NT2/D1 (cell line): ENCODE measurements around the gene FRMD3.

Experiments
- DNase-seq: peaks from one replicate; pipeline ENCODE4 v3.0.0-alpha.2; 2011; ENCODE audit warnings: low read depth, low spot score
- H3K27me3 ChIP-seq: 2 replicates; pipeline ENCODE4 v1.6.0; 2011; ENCODE audit warnings: mild to moderate bottlenecking; ENCODE audit not compliant: insufficient read length, insufficient read depth
- H3K36me3 ChIP-seq: 2 replicates; pipeline ENCODE4 v1.6.1; 2011; ENCODE audit warnings: mild to moderate bottlenecking, low read length, mixed read lengths; ENCODE audit not compliant: insufficient read depth, insufficient read length
- H3K4me1 ChIP-seq: 2 replicates; pipeline ENCODE4 v1.5.1; 2011; ENCODE audit not compliant: insufficient read depth, insufficient read length
- H3K4me3 ChIP-seq: 2 replicates; pipeline ENCODE4 v1.5.1; 2011; ENCODE audit warnings: low read depth; ENCODE audit not compliant: insufficient read length
- H3K9ac ChIP-seq: 2 replicates; pipeline ENCODE4 v1.6.0; 2011; ENCODE audit warnings: low read depth; ENCODE audit not compliant: insufficient read length
- H3K9me3 ChIP-seq: 2 replicates; pipeline ENCODE4 v1.5.1; 2011; ENCODE audit warnings: mild to moderate bottlenecking, low read length; ENCODE audit not compliant: insufficient read depth
- SUZ12 ChIP-seq: IDR thresholded peaks from 2 replicates; pipeline ENCODE4 v1.6.1; 2011; ENCODE audit not compliant: insufficient read length, insufficient read depth; ENCODE audit errors: extremely low read depth
- YY1 ChIP-seq: IDR thresholded peaks from 2 replicates; pipeline ENCODE4 v1.6.1; 2011; ENCODE audit not compliant: insufficient read length, insufficient read depth
- ZNF274 ChIP-seq: IDR thresholded peaks from 2 replicates; pipeline ENCODE4 v1.6.1; 2011; ENCODE audit warnings: mild to moderate bottlenecking, low read depth, low read length

FRMD3 gene

DNA sequence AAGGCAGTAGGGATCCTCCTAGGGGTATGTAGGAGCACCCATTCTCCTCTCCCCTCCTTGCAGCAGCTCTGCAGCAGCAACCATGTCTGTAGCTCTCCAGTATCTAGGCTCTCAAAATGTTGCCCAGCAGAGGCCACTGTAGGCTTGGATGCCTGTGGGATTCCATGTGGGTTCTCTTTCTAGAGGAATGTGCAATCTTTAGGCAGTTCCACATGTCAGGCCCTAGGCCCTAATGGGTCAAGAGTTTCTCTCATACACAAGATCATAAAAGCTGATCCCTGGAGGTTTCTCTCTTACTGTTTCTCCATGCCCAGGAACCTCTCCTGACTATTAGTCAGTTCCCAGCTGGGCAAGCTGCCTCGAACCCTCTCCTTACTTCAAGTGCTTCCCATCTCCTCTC is 215.8 kb downstream of the FRMD3 start:
- Histone ChIP-seq H3K27me3 (no peaks in the 10 kb centered on the region), H3K4me1 (no peaks in the 10 kb centered on the region), H3K36me3 (no peaks in the 10 kb centered on the region), H3K9ac (no peak overlapping the region), H3K9me3 (peaks cover 13% of the 10 kb centered on the region), H3K4me3 (no peak overlapping the region)
- TF ChIP-seq ZNF274: no peak
- TF ChIP-seq YY1: no peak
- no peak for TF ChIP-seq SUZ12
- no peak for DNase-seq

DNA sequence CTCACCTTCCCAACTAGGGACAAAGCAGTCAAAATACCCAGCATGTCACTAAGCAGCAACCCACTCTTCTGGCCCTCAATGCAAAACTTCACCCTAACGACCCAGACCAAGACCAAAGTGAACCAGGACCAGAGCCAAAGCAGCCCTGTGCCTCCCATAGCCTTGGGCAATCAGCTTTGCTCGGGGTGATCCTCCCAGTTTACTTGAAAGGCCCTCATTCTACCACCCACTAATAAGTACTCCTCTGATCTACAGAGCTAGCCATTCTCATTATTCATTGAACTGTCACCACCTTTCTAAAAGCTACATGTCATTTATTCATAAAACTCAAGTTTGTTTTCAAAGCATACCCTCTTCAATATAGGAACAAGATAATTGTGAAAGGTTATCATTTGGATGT is 221.0 kb downstream of the FRMD3 start:
- Histone ChIP-seq H3K9ac (no peak overlapping the region), H3K36me3 (no peaks in the 10 kb centered on the region), H3K4me3 (no peak overlapping the region), H3K27me3 (no peaks in the 10 kb centered on the region), H3K4me1 (no peaks in the 10 kb centered on the region), H3K9me3 (peaks cover 16% of the 10 kb centered on the region)
- DNase-seq: no peak
- TF ChIP-seq SUZ12 (no peak), YY1 (no peak), ZNF274 (no peak)

DNA sequence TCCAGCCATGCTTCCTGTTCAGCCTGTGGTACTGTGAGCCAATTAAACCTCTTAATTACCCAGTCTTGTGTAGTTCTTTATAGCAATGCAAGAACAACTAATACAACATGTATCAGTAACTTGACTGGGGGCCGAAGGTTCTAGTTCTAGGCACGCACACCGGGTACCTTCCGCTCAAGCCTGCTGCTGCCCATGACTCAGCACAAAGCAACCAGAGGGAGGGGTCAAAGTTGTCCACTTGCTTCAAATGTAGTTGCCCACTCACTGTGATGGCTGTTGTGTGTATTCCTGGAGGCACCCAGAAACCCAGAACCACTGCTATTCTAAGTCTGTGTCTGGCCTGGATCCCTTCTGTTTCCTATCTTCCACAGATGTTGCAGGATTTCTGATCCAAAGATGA is 222.6 kb downstream of the FRMD3 start:
- H3K9me3 ChIP-seq: peaks cover 16% of the 10 kb centered on the region
- H3K36me3 ChIP-seq: no peaks in the 10 kb centered on the region
- no peaks in the 10 kb centered on the region for H3K27me3 ChIP-seq
- H3K4me1 ChIP-seq: no peaks in the 10 kb centered on the region
- no peak for DNase-seq
- no peak for TF ChIP-seq SUZ12
- no peak for TF ChIP-seq ZNF274
- no peak for TF ChIP-seq YY1
- no peak overlapping the region for H3K9ac ChIP-seq
- H3K4me3 ChIP-seq: no peak overlapping the region

DNA sequence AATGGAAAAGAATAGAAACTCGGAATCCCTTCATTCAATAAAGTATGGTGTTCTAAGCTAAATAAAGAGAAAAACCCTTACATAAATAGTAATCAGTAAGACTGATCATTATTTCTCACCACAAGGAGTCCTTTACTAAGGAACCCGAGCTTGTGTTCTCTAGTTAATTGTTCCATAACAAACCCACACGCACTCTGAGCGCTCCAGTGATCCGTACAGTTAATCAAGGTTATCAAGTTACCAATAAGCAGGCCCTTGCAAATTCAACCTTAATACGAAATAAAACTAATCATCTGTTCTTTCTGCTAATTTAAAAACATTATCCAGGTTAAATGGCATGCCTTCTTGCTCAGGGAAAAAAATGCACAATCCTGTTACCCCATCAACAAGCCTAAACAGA is 224.4 kb downstream of the FRMD3 start:
- H3K27me3 ChIP-seq: no peaks in the 10 kb centered on the region
- DNase-seq: no peak
- H3K36me3 ChIP-seq: no peaks in the 10 kb centered on the region
- H3K4me3 ChIP-seq: no peak overlapping the region
- H3K4me1 ChIP-seq: no peaks in the 10 kb centered on the region
- H3K9ac ChIP-seq: no peak overlapping the region
- H3K9me3 ChIP-seq: peaks cover 10% of the 10 kb centered on the region; the same call in 1 of the 2 replicates
- TF ChIP-seq ZNF274: no peak
- no peak for TF ChIP-seq SUZ12
- TF ChIP-seq YY1: no peak

DNA sequence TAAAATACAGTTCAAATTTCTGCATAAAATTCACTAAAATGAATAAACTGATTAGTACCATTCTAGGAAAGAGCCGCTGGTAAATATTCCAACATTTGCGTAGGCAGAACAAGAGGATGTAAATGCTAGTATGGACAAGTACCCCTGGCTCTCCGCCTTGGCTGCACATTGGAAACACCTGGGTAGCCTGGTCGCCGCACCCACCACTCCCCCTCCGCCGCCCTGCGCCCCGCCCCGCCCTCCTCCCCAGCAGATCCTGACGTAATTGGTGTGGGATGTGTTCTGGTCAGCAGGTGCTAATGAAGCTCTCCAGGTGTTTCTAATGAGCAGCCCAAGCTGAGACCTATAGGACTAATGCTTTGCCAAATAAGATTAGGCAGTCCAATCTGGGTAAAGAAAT is 225.7 kb downstream of the FRMD3 start:
- Histone ChIP-seq H3K36me3 (no peaks in the 10 kb centered on the region), H3K4me3 (no peak overlapping the region), H3K4me1 (no peaks in the 10 kb centered on the region), H3K9ac (no peak overlapping the region), H3K9me3 (peaks cover 10% of the 10 kb centered on the region; the same call in 1 of the 2 replicates), H3K27me3 (no peaks in the 10 kb centered on the region)
- TF ChIP-seq YY1: no peak
- TF ChIP-seq SUZ12: no peak
- TF ChIP-seq ZNF274: no peak
- no peak for DNase-seq

DNA sequence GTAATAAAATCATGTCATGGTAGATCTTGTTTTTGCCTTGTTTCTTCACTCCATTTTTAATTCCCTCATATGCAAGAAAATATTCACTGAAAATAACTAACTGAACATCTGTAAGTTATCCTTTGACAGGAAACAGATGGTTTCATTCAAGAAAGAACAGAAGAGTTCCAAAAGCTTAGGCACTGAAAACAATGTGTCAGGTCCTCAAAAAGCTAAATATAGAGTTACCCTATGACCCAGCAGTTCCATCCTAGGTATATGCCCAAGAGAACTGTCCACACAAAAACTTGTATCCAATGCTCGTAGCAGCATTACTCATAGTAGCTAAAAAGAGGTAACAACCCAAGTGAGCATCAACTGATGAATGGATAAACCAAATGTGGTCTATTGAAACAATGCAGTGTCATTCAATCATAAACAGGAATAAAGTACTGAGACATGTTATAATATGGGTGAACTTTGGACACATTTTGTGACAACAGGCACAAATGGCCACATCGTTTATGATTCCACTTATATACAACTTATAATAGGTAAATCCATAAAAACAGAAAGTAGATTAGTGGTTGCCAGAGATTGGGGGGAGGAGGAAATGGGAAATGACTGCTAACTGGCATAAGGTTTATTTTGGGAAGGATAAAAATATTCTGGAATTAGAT is 231.0 kb downstream of the FRMD3 start:
- Histone ChIP-seq H3K36me3 (no peaks in the 10 kb centered on the region), H3K27me3 (no peaks in the 10 kb centered on the region), H3K4me3 (no peak overlapping the region), H3K4me1 (peaks cover 3% of the 10 kb centered on the region), H3K9ac (no peak overlapping the region), H3K9me3 (no peaks in the 10 kb centered on the region)
- DNase-seq: no peak
- TF ChIP-seq ZNF274: no peak
- no peak for TF ChIP-seq YY1
- no peak for TF ChIP-seq SUZ12

GRCh38 chr9:83304686-83305085 is 233.5 kb downstream of the FRMD3 start:
- Histone ChIP-seq H3K4me1 (peaks cover 3% of the 10 kb centered on the region), H3K9me3 (no peaks in the 10 kb centered on the region), H3K4me3 (no peak overlapping the region), H3K9ac (no peak overlapping the region), H3K36me3 (no peaks in the 10 kb centered on the region), H3K27me3 (no peaks in the 10 kb centered on the region)
- no peak for DNase-seq
- TF ChIP-seq YY1: no peak
- TF ChIP-seq ZNF274: no peak
- no peak for TF ChIP-seq SUZ12

DNA sequence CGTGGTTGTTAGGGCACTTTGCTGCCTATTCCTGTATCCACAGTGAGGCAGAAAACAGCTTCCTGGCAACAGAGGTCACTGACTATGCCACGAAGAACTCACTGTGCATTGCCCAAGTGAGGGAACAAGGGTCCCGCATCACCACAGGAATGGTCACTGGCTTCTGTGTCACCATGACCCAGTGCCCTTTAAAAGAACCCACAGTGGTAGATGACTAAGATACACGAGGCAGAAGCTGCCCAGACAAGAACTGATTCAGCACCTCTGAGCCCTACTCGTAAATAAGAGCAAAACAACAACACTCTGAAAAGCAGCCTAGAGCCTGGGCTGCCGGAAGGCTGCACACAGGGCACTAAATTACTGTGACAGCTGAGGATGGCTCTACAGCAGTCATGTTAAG is 238.6 kb downstream of the FRMD3 start:
- Histone ChIP-seq H3K4me1 (peaks cover 5% of the 10 kb centered on the region), H3K4me3 (no peak overlapping the region), H3K9ac (no peak overlapping the region), H3K9me3 (no peaks in the 10 kb centered on the region), H3K27me3 (no peaks in the 10 kb centered on the region), H3K36me3 (no peaks in the 10 kb centered on the region)
- TF ChIP-seq ZNF274 (no peak), YY1 (no peak), SUZ12 (no peak)
- no peak for DNase-seq
